NCI-H2171 (cell line): Measurements from ENCODE around the gene MIGA2.

ENCODE experiments used
- DNase-seq: peaks from one replicate; lab custom pipeline; 2025; lab: John Stamatoyannopoulos, UW

Gene MIGA2

GRCh38 chr9:129074106-129074505, 37.7 kb downstream of the MIGA2 start:
- DNase-seq = no peak

GRCh38 chr9:129075996-129076639, 39.7 kb downstream of the MIGA2 start:
- no peak for DNase-seq

- no peak for DNase-seq
Observed at GRCh38 chr9:129076640-129077037, 40.2 kb downstream of the MIGA2 start.

- no peak for DNase-seq
Observed at GRCh38 chr9:129077236-129077635, 40.8 kb downstream of the MIGA2 start.

GRCh38 chr9:129078691-129079503, 42.5 kb downstream of the MIGA2 start:
- DNase-seq = no peak

- DNase-seq = no peak
Observed at GRCh38 chr9:129079829-129080228, 43.4 kb downstream of the MIGA2 start.

- no peak for DNase-seq
Observed at GRCh38 chr9:129080298-129080600, 43.8 kb downstream of the MIGA2 start.

GRCh38 chr9:129080601-129081387, 44.4 kb downstream of the MIGA2 start, which contains the start of gene DOLPP1:
TSS of gene DOLPP1 (plus strand) at chr9:129081111. CDS start at chr9:129081132, 21 bp downstream.
- peak; percentile 100 for DNase-seq

GRCh38 chr9:129081388-129081904, 45.0 kb downstream of the MIGA2 start:
- DNase-seq = no peak

GRCh38 chr9:129084087-129084486, 47.7 kb downstream of the MIGA2 start:
- DNase-seq = no peak

GRCh38 chr9:129089246-129089645, 52.8 kb downstream of the MIGA2 start:
- DNase-seq = no peak

- no peak for DNase-seq
Observed at GRCh38 chr9:129093602-129094386, 57.4 kb downstream of the MIGA2 start.

- DNase-seq = no peak
Observed at GRCh38 chr9:129094387-129095169, 58.2 kb downstream of the MIGA2 start.

- DNase-seq = no peak
Observed at GRCh38 chr9:129095170-129095667, 58.8 kb downstream of the MIGA2 start.

GRCh38 chr9:129095908-129096307, 59.5 kb downstream of the MIGA2 start:
- no peak for DNase-seq

GRCh38 chr9:129097671-129098306, 61.4 kb downstream of the MIGA2 start:
- no peak for DNase-seq

- no peak for DNase-seq
Observed at GRCh38 chr9:129098328-129098727, 61.9 kb downstream of the MIGA2 start.

GRCh38 chr9:129100383-129101169, 64.2 kb downstream of the MIGA2 start:
- no peak for DNase-seq

- DNase-seq = no peak
Observed at GRCh38 chr9:129101279-129101678, 64.9 kb downstream of the MIGA2 start.
